Hematopoietic multipotent progenitor cell treated with erythropoietin and hydrocortisone succinate and interleukin-3 and kit ligand, for 4 days (in vitro differentiated cells): ENCODE results near the gene EPB41.
"Not testable (repeated sequence)": the region's sequence is repeated elsewhere in the genome, so short reads cannot be mapped to it uniquely, and the experiment has no call there.

Source experiments
- DNase-seq: peaks from one replicate; pipeline ENCODE4 v3.0.0-alpha.2; 2015

The EPB41 gene

DNA sequence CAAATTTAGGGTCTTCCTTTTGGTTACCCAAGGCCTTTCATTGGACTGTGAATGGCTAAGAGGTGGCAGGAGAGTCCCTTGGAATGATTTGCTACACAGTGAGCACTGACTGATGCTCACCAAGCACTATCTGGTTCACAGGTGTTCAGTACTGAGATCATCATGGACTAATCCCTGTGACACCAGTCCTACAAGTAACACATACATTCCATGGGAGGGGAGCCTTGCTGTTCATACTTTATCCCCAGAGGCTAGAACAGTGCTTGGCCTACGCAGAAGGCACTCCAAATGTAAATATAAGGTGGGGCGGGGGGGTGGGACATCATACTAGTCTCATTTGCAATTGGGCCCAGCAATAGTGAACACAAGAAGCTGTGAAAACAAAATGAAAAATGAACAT is 229.8 kb downstream of the EPB41 start:
- no peak for DNase-seq

DNA sequence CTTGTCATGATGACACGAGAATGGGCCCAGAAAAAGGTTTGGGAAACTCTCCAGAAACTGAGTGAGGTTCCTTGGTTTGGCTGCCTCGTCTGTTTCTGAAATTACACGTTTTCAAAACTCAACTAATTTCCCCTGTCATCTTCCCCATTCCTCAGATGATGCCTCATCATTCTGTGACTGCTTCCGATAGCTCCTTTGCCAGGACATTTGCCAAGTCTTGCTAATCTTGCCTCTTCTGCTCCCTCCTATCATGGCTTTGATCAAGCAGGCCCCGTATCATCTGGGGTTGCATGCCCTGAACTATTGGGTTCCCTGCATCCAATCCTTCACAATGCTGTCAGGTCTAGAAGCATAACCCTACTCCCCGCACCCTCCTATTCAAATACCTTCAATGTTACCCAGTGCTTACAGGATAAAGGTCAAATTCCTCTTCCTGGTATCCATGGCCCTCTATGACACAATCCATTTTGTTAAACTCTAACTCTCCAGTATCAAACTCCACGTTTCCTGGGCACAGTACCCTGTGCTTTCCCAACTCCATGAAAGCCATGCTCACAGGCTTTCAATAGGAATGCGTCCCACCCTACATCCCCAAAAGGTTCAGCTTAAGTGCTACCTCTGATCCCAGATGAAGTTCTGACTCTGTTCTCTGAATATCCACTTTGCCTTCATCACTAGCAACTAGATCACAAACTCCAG is 231.5 kb downstream of the EPB41 start:
- peak; percentile 41 for DNase-seq

DNA sequence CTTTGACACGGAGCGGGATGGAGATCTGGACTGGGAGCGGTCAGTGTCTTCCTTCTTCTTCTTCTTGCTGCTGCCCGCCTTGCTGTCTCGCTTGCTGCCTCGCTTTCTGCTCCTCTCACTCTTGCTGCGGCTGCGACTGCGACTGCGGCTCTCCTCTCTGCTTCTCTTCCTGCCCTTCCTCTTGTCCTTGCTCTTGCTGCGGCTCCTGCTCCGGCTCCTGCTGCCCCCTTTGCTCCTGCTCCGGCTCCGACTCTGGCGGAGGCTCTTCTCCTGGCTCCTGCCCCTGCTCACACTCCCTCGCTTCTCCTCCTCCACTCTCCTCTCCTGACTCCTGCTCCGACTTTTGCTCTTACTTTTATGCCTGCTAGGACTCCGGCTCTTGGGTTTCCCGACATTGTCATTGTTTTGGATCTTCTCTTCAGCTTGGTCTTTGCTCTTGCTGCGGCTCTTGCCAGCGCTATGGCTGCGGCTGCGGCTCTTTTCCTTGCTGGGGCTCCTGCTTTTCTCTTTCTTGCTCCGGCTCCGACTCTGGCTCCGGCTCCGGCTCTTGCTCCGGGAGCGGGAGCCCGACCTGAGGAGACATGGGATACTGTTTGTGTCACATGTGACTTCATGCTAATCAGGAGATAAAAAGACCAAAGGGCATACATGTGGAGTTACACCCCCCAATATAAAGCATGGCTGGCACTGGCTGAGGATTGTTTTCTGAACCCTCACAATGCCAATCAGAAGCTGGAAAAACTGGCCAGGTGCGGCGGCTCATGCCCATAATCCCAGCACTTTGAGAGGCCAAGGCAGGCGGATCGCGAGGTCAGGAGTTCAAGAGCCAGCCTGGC is 234.5 kb downstream of the EPB41 start:
- DNase-seq, result no peak

DNA sequence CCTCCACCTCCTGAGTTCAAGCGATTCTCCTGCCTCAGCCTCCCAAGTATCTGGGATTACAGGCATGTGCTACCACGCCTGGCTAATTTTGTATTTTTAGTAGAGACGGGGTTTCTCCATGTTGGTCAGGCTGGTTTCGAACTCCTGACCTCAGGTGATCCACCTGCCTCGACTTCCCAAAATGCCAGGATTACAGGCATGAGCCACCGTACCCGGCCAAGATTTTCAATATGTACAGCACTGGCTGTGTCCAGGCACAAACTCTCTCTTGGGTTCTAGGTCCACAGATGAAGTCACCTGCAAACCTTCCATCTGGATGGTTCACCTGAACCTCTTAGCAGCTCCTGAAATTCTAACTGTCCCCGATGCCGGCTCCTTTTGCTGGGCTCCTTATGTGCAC is 236.0 kb downstream of the EPB41 start:
- not testable (repeated sequence) for DNase-seq

DNA sequence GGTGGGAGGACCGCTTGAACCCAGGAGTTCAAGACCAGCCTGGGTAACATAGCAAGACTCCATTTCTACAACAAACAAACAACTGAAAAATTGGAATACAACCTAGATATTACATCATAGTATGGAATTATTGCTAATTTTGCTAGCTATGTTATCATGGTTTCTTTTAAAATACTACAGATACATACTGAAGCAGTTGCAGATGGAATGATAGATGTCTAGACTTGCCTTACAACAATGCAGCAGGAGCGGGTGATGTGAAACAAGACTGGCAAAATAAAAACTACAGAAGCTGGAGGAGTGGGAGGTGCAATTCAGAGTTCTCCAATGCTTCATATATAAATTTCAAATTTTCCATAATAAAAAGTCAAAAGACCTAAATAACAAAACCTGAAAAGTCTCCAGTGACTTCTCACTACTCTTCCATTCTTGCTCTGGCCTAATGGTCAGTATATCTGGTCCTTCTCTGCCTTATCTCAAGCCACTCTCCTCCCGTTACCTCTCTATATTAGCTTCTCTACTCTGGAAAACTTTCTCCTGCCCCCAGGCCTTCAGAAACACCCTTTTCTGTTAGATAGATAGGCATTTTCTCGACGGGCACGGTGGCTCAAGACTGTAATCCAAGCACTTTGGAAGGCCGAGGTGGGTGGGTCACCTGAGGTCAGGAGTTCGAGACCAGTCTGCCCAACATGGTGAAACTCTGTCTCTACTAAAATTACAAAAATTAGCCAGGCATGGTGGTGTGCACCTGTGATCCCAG is 237.9 kb downstream of the EPB41 start:
- DNase-seq, result no peak

DNA sequence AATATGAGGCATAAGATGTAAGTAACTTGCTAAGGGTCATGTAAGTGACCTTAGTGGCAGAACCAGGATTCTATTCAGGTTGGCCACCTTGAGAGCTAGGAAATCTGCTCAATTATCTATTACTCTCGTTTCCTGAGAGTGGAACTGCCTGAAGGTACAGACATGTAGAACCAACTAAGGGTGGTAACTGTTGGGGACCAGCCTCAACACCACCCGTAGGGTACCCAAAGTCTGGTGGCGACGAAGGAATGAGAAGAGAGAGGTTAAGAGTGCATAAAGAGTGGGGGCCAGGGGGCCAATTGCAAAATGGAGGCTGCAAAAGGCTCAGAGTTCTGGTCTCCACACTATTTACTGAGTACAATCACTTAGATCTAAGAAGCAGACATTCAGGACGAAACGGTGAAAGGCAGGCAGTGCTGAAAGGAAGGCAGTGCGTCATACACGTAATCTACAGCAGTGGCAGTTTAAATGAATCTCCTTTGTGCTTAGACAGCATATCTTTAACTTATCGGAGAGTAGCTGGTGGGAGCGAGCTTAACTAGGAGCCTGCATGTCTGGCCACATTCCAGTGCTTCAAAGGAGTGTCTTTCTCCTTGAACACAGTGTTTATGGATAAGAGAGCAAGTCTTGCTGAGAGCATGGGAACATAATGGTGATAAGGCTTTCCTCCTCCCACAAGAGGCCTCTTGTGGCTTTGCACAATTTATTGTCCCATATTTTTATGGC is 242.3 kb downstream of the EPB41 start:
- DNase-seq, result peak; percentile 83

DNA sequence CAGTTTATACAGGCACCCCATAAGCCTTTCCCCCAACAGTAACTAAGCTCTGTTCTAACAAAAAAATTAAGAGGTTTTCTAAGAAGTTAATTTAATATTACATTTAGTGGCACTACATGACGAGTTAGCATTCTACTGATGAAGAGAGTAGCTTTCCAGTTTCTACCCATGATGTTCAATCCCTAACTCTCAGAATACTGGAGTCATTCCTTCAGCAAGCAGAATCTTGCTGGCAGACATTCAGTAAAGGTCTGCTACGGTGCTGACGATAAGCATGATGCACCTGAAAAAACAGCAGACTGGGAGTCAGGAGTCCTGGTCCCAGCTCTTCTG is 242.9 kb downstream of the EPB41 start:
- no peak for DNase-seq

DNA sequence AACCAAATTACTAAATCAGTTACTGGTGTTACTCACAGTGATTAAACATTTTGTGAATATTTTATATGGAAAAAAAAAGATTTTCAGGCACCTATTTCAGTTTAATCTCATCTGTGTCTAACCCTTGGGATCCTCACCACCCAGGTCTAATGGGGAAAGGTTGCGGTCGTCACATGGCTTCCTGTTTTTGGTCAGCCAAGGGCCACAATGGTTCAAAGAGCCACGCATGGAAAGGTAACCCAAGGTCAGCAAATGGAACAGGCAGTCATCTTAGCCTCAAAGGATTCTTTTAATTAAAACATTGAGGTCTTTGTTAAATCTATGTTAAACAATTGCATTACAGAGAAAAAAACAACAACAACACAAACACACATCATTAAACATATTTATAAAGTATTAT is 245.4 kb downstream of the EPB41 start:
- DNase-seq, result no peak

DNA sequence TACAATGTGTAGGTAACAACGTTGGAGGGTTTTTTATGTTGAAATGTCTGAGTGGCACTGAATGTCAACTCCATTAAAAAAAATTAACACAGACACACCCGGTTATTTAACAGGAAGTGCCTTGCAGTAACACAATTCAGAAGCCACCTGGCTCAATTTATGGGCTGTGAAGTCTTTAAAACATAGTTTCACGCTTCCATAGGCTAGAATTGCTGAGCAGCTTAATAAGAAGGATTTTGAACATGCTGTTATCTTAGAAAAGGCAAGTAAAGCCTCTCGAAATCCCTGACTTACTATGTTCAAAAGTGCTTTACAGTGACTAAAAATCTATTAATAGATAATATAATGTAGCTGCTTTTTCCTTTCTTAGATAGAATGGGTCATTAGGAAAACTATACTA is 247.7 kb downstream of the EPB41 start:
- no peak for DNase-seq

DNA sequence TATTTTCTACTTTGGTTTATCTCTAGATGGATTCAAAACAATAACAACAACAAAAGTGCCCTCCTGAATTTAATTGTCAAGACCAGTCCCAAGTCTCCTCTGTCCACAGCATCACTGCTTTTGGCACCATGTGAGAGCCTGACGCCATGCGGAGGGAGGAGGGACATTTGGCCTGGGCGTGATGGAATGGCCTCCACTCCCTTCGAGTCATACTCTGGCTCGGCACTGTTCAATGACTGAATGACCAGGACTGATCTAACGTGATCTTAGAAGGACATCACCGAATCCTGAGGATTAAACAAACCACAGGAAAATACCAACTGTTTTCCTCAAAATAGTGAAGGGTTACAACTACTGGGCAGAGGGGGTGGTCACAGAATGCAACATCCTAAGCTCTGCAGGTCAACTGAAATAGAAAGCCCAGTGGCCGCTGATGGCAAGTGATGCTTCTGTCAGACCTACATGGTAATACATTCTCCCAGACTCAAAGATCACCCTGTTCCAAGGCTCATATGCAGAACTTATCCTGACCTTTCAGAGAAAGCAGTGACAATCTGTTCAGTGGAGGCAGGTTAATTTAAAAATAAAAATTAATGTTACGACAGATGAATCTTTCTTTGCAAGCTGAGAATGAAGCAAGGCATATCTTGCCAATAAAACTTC is 248.2 kb downstream of the EPB41 start:
- no peak for DNase-seq

DNA sequence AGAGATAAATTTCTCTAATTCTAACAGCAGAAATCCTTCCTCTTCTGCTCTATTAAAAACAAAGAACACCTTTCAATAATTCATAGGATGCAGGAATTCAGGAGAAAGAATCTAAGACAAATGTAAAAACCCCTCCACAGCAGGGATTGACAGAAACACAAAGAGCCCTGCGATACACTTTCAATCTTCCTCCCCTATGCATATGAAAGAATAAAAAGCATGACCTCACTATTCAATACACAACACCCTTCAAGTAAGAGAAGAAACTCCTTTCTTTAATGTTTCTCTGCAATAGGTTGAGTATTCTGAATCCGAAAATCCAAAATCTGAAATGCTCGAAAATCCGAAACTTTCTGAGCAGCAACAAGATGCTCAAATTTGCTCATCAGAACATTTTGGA is 250.2 kb downstream of the EPB41 start:
- DNase-seq, result no peak

DNA sequence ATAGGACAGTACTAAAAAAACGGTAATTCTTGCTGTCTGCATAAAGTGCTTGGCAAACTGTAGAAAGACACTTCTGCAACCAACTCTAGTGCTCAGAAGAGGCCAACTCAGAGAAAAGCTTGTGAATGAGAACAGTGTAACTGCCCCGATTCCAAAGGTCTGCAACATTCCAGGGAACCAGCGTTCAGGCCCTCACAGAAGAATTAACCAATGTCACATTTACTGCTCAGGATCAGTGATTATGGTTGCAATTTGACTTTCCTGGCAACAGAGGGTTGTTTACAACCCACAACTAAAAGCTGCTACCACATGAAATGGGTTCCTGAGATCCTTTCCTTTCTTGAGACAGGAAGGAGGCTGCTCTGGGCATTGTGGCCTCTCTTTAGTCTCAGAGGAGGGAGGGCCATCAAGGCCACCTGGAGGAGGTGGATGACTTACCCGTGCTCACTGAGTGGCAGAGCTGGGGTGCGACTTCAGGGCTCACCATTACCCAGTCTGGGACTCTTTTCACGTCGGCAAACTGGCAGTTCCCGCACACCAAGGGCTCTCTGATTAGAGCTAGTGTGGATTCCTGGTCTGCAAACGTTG is 252.0 kb downstream of the EPB41 start:
- DNase-seq, result no peak

DNA sequence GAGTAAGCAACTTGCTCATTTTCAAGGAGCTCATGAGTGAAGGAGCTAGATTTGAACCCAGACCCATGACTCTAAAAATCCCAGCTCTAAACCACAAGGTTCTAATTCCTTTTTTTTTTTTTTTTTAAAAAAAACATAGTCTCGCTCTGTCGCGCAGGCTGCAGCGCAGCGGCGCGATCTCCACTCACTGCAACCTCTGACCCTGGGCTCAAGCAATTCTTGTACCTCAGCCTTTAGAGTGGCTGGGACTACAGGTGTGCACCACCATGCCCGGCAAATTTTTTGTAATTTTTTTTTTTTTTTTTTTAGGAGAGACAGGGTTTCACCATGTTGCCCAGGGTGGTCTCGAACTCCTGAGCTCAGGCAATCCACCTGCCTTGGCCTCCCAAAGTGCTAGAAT is 253.5 kb downstream of the EPB41 start:
- no peak for DNase-seq
